ENCODE data around the gene CRADD. TPM values are rescaled to one million over a fixed set of nuclear protein-coding genes. Genes with fewer than 3 reads are reported as not detected.

CRADD gene
- total RNA-seq, 1 experiment from 2014 or later, result 10.1 TPM

DNA sequence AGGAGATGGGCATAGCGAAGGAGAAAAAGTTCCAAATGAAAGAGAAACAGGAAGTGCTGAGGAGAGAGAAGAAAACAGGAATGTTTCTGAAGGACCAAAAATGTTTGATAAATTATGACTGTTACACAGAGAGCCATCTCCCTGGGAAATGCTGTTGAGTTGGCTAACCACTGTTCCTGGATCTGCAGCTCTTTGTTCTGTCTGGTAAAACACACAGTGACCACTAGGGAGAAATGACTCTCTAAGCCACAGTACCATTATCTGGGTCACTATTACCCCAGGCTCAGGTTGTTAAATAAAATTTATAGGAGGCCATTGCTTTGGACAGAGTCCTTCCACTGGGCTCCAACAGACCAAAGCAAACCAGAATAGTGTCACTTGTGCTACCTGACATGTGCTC is 219.3 kb downstream of the CRADD start:
- no TSS peak for BruUV-seq (replicated peaks)
- CTCF ChIA-PET, result no interaction called here

DNA sequence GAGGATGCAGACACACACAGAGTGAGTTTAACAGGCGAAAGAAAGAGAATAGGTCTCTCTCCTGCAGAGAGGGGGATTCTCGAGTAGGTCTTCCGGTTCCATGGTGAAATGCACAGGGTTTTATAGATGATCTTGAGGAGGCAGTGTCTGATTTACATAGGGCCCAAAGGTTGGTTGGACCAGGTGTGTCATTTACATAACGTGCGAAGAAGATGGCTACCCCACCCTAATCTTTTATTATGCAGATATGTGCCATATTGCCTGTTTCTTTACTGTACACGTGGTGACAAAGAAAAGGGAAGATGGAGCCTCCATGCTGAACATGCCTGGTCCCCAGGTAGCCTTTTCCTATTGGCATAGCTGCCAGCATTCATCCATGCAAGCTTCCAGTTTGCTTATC is 219.8 kb downstream of the CRADD start:
- H3K4me3 Mint-ChIP-seq (ENCODE audit: low read depth, unreplicated experiment), result no peak overlapping the region
- no peaks in the 10 kb centered on the region for H3K27me3 Mint-ChIP-seq (ENCODE audit: unreplicated experiment)
- no TSS peak for BruUV-seq (replicated peaks)
- DNase-seq, result no peak
- H3K27ac Mint-ChIP-seq (ENCODE audit: unreplicated experiment), result no peak overlapping the region
- CTCF ChIA-PET, result no interaction called here
- intact Hi-C loops (cut with micrococcal nuclease; ENCODE audit: unreplicated experiment), result no loop called here
- TF ChIP-seq, protein P1, sequence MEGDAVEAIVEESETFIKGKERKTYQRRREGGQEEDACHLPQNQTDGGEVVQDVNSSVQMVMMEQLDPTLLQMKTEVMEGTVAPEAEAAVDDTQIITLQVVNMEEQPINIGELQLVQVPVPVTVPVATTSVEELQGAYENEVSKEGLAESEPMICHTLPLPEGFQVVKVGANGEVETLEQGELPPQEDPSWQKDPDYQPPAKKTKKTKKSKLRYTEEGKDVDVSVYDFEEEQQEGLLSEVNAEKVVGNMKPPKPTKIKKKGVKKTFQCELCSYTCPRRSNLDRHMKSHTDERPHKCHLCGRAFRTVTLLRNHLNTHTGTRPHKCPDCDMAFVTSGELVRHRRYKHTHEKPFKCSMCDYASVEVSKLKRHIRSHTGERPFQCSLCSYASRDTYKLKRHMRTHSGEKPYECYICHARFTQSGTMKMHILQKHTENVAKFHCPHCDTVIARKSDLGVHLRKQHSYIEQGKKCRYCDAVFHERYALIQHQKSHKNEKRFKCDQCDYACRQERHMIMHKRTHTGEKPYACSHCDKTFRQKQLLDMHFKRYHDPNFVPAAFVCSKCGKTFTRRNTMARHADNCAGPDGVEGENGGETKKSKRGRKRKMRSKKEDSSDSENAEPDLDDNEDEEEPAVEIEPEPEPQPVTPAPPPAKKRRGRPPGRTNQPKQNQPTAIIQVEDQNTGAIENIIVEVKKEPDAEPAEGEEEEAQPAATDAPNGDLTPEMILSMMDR (IDR thresholded peaks at IDR 0.05; ENCODE audit: unreplicated experiment), result no peak
- peaks cover 4% of the 10 kb centered on the region for H3K9me3 Mint-ChIP-seq (ENCODE audit: low read depth, unreplicated experiment)
- H3K4me1 Mint-ChIP-seq (ENCODE audit: low read depth, unreplicated experiment), result no peaks in the 10 kb centered on the region
- H3K36me3 Mint-ChIP-seq (ENCODE audit: insufficient read depth, unreplicated experiment), result no peaks in the 10 kb centered on the region

More for the DNA sequence above, 219.3 kb downstream of the CRADD start:
- TF ChIP-seq, protein P1 (IDR thresholded peaks at IDR 0.05; ENCODE audit: unreplicated experiment), result no peak
- DNase-seq, result no peak
- no peak overlapping the region for H3K27ac Mint-ChIP-seq (ENCODE audit: unreplicated experiment)
- no peak overlapping the region for H3K4me3 Mint-ChIP-seq (ENCODE audit: low read depth, unreplicated experiment)
- H3K36me3 Mint-ChIP-seq (ENCODE audit: insufficient read depth, unreplicated experiment), result no peaks in the 10 kb centered on the region
- H3K27me3 Mint-ChIP-seq (ENCODE audit: unreplicated experiment), result no peaks in the 10 kb centered on the region
- H3K4me1 Mint-ChIP-seq (ENCODE audit: low read depth, unreplicated experiment), result no peaks in the 10 kb centered on the region
- H3K9me3 Mint-ChIP-seq (ENCODE audit: low read depth, unreplicated experiment), result no peaks in the 10 kb centered on the region
- intact Hi-C loops (cut with micrococcal nuclease; ENCODE audit: unreplicated experiment), result no loop called here

- no peak for DNase-seq
- H3K4me1 Mint-ChIP-seq (ENCODE audit: low read depth, unreplicated experiment), result peaks cover 14% of the 10 kb centered on the region
Observed at GRCh38 chr12:93901739-93902138, 224.6 kb downstream of the CRADD start.

GRCh38 chr12:93902192-93902591 is 225.0 kb downstream of the CRADD start:
- Mint-ChIP-seq H3K4me1 (ENCODE audit: low read depth, unreplicated experiment) (peaks cover 14% of the 10 kb centered on the region), H3K27ac (ENCODE audit: unreplicated experiment) (no peak overlapping the region), H3K36me3 (ENCODE audit: insufficient read depth, unreplicated experiment) (no peaks in the 10 kb centered on the region), H3K4me3 (ENCODE audit: low read depth, unreplicated experiment) (no peak overlapping the region), H3K27me3 (ENCODE audit: unreplicated experiment) (no peaks in the 10 kb centered on the region), H3K9me3 (ENCODE audit: low read depth, unreplicated experiment) (peaks cover 14% of the 10 kb centered on the region)
- TF ChIP-seq, protein P1 (IDR thresholded peaks at IDR 0.05; ENCODE audit: unreplicated experiment), result no peak
- BruUV-seq (replicated peaks), result no TSS peak
- intact Hi-C loops (cut with micrococcal nuclease; ENCODE audit: unreplicated experiment), result no loop called here
- no peak for DNase-seq
- CTCF ChIA-PET, result interaction anchor here (0.6 kb wide), 1 partner anchor 8 kb away, joined by 3 read pairs; no protein-coding TSS in a partner anchor

More at GRCh38 chr12:93901739-93902138, 224.6 kb downstream of the CRADD start:
- CTCF ChIA-PET, result no interaction called here
- BruUV-seq (replicated peaks), result no TSS peak
- Mint-ChIP-seq H3K36me3 (ENCODE audit: insufficient read depth, unreplicated experiment) (no peaks in the 10 kb centered on the region), H3K27ac (ENCODE audit: unreplicated experiment) (no peak overlapping the region), H3K9me3 (ENCODE audit: low read depth, unreplicated experiment) (peaks cover 14% of the 10 kb centered on the region), H3K4me3 (ENCODE audit: low read depth, unreplicated experiment) (no peak overlapping the region), H3K27me3 (ENCODE audit: unreplicated experiment) (no peaks in the 10 kb centered on the region)
- intact Hi-C loops (cut with micrococcal nuclease; ENCODE audit: unreplicated experiment), result no loop called here
- TF ChIP-seq, protein P1 (IDR thresholded peaks at IDR 0.05; ENCODE audit: unreplicated experiment), result no peak
